CD4-positive, alpha-beta T cell (primary cell): ENCODE data around the gene PPDPF. TPM values are rescaled to one million over a fixed set of nuclear protein-coding genes. Genes with fewer than 3 reads are reported as not detected.

Source experiments
- ATAC-seq: fragments of 200-7000 bp; cut with Tn5 transposase; one replicate; pipeline ENCODE4 v1.10.0; 2022; ENCODE audit warnings: mild to moderate bottlenecking; ENCODE audit not compliant: poor library complexity
- CTCF ChIA-PET: fragments of 350-600 bp; sonication (Branson Sonifier 250); formaldehyde crosslinking; loops from one replicate; lab custom pipeline; 2021; ENCODE audit warnings: antibody characterized with exemption, inconsistent platforms; lab: Charles Lee
- POLR2A ChIA-PET: fragments of 350-600 bp; sonication (Branson Sonifier 250); formaldehyde crosslinking; loops from one replicate; lab custom pipeline; 2021; ENCODE audit warnings: antibody characterized with exemption, inconsistent platforms; lab: Charles Lee
- DNase-seq, 14 experiments: peaks; one replicate each; pipeline ENCODE4 v3.0.0-alpha.2; 2013 to 2020; ENCODE audit warnings: mixed read lengths in 2 of 14
- H3K27ac ChIP-seq, 2 donors: one replicate each; pipeline versions ENCODE4 v1.5.1 to v1.7.0; 2013; ENCODE audit warnings: low read length in 2 of 2, low read depth in 1 of 2, mild to moderate bottlenecking in 1 of 2
- H3K27me3 ChIP-seq, 2 experiments: 1 replicate in 1 of 2; 2 replicates in 1 of 2; pipeline versions ENCODE4 v1.6.1 to v1.7.0; 2013; ENCODE audit warnings: low read length in 2 of 2, control low read depth in 1 of 2, mild to moderate bottlenecking in 1 of 2, moderate library complexity in 1 of 2; ENCODE audit not compliant: insufficient read depth in 2 of 2, control insufficient read depth in 1 of 2
- H3K36me3 ChIP-seq: one replicate; pipeline ENCODE4 v1.6.1; 2013; ENCODE audit warnings: low read length, control low read depth; ENCODE audit not compliant: insufficient read depth
- H3K4me1 ChIP-seq: one replicate; pipeline ENCODE4 v1.6.1; 2013; ENCODE audit warnings: low read length, control low read depth; ENCODE audit not compliant: insufficient read depth
- H3K4me3 ChIP-seq: one replicate; pipeline ENCODE4 v1.5.1; 2013; ENCODE audit warnings: mild to moderate bottlenecking, low read length, moderate library complexity
- H3K9me3 ChIP-seq, 2 experiments: 1 replicate in 1 of 2; 2 replicates in 1 of 2; pipeline versions ENCODE4 v1.6.1 to v1.7.0; 2013; ENCODE audit warnings: low read length in 2 of 2, mild to moderate bottlenecking in 2 of 2, control low read depth in 1 of 2, moderate library complexity in 1 of 2; ENCODE audit not compliant: control insufficient read depth in 1 of 2, insufficient read depth in 1 of 2
- H3K27ac Mint-ChIP-seq: one replicate; pipeline ENCODE4 v1.8.0; 2020; ENCODE audit warnings: mixed read lengths
- H3K27me3 Mint-ChIP-seq: one replicate; pipeline ENCODE4 v1.8.0; 2021; ENCODE audit warnings: mixed read lengths
- H3K36me3 Mint-ChIP-seq: one replicate; pipeline ENCODE4 v1.8.0; 2021; ENCODE audit warnings: low read depth, mixed read lengths
- H3K4me1 Mint-ChIP-seq: one replicate; pipeline ENCODE4 v1.8.0; 2021; ENCODE audit warnings: low read depth, mixed read lengths
- H3K4me3 Mint-ChIP-seq: one replicate; pipeline ENCODE4 v1.8.0; 2020; ENCODE audit warnings: mild to moderate bottlenecking, mixed read lengths
- H3K9me3 Mint-ChIP-seq: one replicate; pipeline ENCODE4 v1.8.0; 2020; ENCODE audit warnings: mixed read lengths
- intact Hi-C, 2 experiments: fragments of 100-400 bp; cut with DNase I in 1 of 2; cut with micrococcal nuclease in 1 of 2; formaldehyde crosslinking; loops; one replicate each; pipeline versions ENCODE4 v1.15.1 to v1.9.0; 2023 to 2025; cut with DNase I, micrococcal nuclease
- total RNA-seq, 174 experiments: library from RNA in 2 of 174; stranded (reverse) in 2 of 174; gene quantifications; one replicate each; pipeline ENCODE4 v1.2.3 and lab custom pipeline; 2021 to 2026
- TF ChIP-seq, protein P1 (sequence below): fragments of 200-600 bp; IDR thresholded peaks from one replicate; pipeline ENCODE4 v1.8.0; 2022; ENCODE audit warnings: antibody characterized with exemption, mild to moderate bottlenecking

Gene PPDPF
- total RNA-seq, 2 experiments from 2014 or later = 249 to 251 TPM

DNA sequence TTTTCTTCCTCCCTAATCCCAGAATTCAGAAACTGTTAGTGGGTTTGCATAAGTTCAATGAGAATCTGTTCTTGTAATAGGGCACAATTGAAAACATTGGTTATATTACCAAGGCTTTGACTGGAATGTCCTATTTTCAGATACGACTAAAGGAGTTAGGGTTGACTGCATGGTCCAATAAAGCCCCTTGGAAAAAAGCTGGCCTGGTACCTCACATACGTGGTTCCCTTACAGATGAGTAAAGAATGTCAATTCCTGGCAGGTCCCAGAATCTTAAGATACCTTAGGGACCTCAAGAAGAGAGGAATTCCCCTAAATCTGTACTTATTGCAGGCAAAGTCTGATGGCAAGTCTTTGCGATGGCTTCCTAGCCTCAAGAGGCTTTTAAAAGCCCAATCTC lies 4.6 kb downstream of the PPDPF start:
- peaks cover 23% of the 10 kb centered on the region for H3K36me3 ChIP-seq
- no peak overlapping the region for H3K27ac ChIP-seq
- intact Hi-C loops = no loop called here
- no peak for DNase-seq
- TF ChIP-seq, protein P1, sequence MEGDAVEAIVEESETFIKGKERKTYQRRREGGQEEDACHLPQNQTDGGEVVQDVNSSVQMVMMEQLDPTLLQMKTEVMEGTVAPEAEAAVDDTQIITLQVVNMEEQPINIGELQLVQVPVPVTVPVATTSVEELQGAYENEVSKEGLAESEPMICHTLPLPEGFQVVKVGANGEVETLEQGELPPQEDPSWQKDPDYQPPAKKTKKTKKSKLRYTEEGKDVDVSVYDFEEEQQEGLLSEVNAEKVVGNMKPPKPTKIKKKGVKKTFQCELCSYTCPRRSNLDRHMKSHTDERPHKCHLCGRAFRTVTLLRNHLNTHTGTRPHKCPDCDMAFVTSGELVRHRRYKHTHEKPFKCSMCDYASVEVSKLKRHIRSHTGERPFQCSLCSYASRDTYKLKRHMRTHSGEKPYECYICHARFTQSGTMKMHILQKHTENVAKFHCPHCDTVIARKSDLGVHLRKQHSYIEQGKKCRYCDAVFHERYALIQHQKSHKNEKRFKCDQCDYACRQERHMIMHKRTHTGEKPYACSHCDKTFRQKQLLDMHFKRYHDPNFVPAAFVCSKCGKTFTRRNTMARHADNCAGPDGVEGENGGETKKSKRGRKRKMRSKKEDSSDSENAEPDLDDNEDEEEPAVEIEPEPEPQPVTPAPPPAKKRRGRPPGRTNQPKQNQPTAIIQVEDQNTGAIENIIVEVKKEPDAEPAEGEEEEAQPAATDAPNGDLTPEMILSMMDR = no peak
- peaks cover 3% of the 10 kb centered on the region for H3K9me3 Mint-ChIP-seq
- H3K4me1 Mint-ChIP-seq = peaks cover 9% of the 10 kb centered on the region
- peaks cover 0 to 15% of the 10 kb centered on the region in 2 experiments for H3K9me3 ChIP-seq
- no peaks in the 10 kb centered on the region for H3K27me3 Mint-ChIP-seq
- H3K27me3 ChIP-seq = no peaks in the 10 kb centered on the region
- peak overlapping the region; percentile 52 for H3K27ac Mint-ChIP-seq
- peaks cover 29% of the 10 kb centered on the region for H3K36me3 Mint-ChIP-seq
- peaks cover 18% of the 10 kb centered on the region for H3K4me1 ChIP-seq
- ChIA-PET CTCF (no interaction called here), POLR2A (no interaction called here)
- H3K4me3 Mint-ChIP-seq = peak overlapping the region; percentile 34
- ATAC-seq = no peak
- no peak overlapping the region for H3K4me3 ChIP-seq

- Histone ChIP-seq H3K4me1 (peaks cover 17% of the 10 kb centered on the region), H3K27me3 (no peaks in the 10 kb centered on the region), H3K36me3 (peaks cover 23% of the 10 kb centered on the region), H3K4me3 (no peak overlapping the region), H3K27ac (no peak overlapping the region), H3K9me3 (peaks cover 0 to 20% of the 10 kb centered on the region in 2 experiments)
- no peak for ATAC-seq
- Mint-ChIP-seq H3K36me3 (peaks cover 29% of the 10 kb centered on the region), H3K27me3 (no peaks in the 10 kb centered on the region), H3K4me3 (peak overlapping the region; percentile 25), H3K4me1 (peaks cover 9% of the 10 kb centered on the region), H3K9me3 (peaks cover 3% of the 10 kb centered on the region), H3K27ac (no peak overlapping the region)
- intact Hi-C loops = no loop called here
- ChIA-PET POLR2A (no interaction called here), CTCF (no interaction called here)
- TF ChIP-seq, protein P1 = no peak
- no peak for DNase-seq
These were observed 5.4 kb downstream of the PPDPF start for GRCh38 chr20:63525971-63526370.

- ChIA-PET CTCF (interaction anchor here (0.9 kb wide), 1 partner anchor 11 kb away, joined by 3 read pairs; no protein-coding TSS in a partner anchor), POLR2A (interaction anchor here (1.6 kb wide), 1 partner anchor 10 kb away, joined by 3 read pairs; the partner anchor contains the start of gene PTK6)
- peaks cover 15% of the 10 kb centered on the region for H3K36me3 ChIP-seq
- TF ChIP-seq, protein P1 = no peak
- no peak overlapping the region for H3K27ac ChIP-seq
- H3K27me3 Mint-ChIP-seq = no peaks in the 10 kb centered on the region
- peaks cover 12% of the 10 kb centered on the region for H3K4me1 Mint-ChIP-seq
- H3K36me3 Mint-ChIP-seq = peaks cover 28% of the 10 kb centered on the region
- H3K4me3 ChIP-seq = no peak overlapping the region
- no peaks in the 10 kb centered on the region for H3K27me3 ChIP-seq
- H3K9me3 Mint-ChIP-seq = peaks cover 3% of the 10 kb centered on the region
- no peak overlapping the region for H3K27ac Mint-ChIP-seq
- no peak for DNase-seq
- no peak for ATAC-seq
- intact Hi-C loops = no loop called here
- H3K9me3 ChIP-seq = peaks cover 0 to 20% of the 10 kb centered on the region in 2 experiments
- peak overlapping the region; percentile 23 for H3K4me3 Mint-ChIP-seq
- peaks cover 6% of the 10 kb centered on the region for H3K4me1 ChIP-seq
These were observed 6.6 kb downstream of the PPDPF start for GRCh38 chr20:63527184-63527583.
